ENCODE results near the gene CFL1.

GRCh38 chr11:65810046-65810868 lies 47.7 kb downstream of the CFL1 start:
- no peak for TF ChIP-seq CTCF (IDR thresholded peaks at IDR 0.05)
- no peak for TF ChIP-seq POLR2A (IDR thresholded peaks at IDR 0.05)

All from sigmoid colon (tissue), 3 donors.